ENCODE results near the gene C1orf115.
"Not testable (repeated sequence)": the region's sequence is repeated elsewhere in the genome, so short reads cannot be mapped to it uniquely, and the experiment has no call there.

C1orf115 gene

DNA sequence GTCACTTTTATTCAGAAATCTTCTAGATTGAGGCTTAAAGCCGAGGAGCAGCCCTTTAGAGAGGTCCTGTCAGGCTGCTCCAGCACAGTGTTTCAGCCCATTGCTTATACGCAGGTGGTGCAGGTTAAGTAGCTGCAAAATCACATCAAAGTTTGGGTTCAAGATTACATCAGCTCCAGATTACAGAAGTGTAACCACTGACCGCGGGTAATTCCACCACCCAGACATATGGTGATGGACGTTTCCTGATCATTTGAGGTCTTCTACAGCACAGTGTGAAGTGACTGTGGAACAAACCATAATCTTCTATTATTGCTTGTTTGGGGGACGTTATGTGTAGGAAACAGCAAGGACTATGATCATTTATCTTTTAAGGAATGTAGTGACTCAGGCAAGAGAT, 11.8 kb downstream of the C1orf115 start:
- H3K4me3 ChIP-seq (ENCODE audit: low read length): no peak overlapping the region
- TF ChIP-seq ZNF274 (IDR thresholded peaks at IDR 0.05; ENCODE audit: low read depth, low read length): no peak

DNA sequence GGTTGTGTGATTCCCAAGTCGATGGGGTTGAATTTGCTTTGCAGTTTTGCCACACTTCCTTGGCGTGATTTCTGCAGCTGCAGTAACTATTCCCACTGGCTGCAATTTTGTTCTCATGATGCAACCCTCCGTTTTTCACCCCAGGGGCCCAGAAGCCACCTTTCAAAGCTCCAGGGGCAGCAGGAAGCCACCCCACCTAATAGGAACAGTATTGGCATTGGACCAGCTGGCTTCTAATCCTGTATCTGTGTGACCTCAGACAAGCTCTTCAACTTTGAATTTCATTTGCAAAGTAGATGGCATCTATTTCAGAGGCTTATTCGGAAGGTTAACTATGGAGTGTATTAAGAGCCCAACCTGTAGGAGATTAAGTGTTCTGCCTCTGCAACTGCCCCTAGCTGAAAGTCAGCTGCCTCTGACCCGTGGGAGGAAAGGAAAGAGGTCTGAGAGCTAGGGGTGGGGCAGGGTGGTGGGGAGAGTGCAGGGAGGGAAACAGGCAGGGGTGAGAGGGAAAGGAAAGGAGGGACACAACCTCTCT, 12.6 kb downstream of the C1orf115 start:
- TF ChIP-seq ZNF274 (IDR thresholded peaks at IDR 0.05; ENCODE audit: low read depth, low read length): no peak
- H3K4me3 ChIP-seq (ENCODE audit: low read length): no peak overlapping the region

DNA sequence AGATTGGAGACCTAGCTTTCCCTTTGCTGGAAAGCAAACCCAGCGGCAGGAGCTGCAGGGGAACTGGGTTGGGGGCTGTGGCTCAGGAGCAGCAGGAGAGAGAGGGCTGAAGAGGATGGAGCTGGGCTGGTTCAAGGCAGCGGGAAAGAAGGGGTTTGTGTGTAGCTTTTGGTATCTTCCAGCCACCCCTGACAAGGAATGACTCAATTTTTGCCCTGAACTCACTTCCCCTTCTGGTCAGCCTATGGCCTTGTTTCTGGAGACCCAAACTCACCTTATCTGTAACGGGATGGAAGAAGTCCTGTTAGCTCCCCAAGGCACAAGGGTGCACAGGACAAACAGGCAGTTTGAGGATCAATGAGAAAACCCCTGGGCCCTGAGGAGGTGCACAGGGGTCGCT, 13.1 kb downstream of the C1orf115 start:
- no peak overlapping the region for H3K4me3 ChIP-seq (ENCODE audit: low read length)
- no peak for TF ChIP-seq ZNF274 (IDR thresholded peaks at IDR 0.05; ENCODE audit: low read depth, low read length)

DNA sequence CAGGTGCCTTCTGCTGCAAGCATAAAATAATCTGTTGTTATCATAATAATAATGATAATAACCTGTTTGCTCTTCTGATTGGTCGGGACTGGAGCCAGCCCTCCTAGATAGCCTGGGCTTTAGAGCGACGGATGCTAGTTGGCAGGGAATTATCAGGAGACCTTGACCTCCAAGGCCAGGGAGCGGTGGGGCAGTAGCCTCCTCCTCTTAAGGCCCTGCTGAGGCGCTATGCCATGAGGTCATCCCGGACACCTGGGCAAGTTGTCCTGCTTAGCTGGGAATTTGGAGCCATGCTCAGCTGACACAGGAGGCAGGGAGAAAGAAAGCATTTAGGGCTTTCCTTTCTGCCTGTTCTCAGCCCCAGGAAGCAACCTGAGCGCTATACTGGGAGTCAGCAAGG, 15.6 kb downstream of the C1orf115 start:
- no peak overlapping the region for H3K4me3 ChIP-seq (ENCODE audit: low read length)
- TF ChIP-seq ZNF274 (IDR thresholded peaks at IDR 0.05; ENCODE audit: low read depth, low read length): no peak

DNA sequence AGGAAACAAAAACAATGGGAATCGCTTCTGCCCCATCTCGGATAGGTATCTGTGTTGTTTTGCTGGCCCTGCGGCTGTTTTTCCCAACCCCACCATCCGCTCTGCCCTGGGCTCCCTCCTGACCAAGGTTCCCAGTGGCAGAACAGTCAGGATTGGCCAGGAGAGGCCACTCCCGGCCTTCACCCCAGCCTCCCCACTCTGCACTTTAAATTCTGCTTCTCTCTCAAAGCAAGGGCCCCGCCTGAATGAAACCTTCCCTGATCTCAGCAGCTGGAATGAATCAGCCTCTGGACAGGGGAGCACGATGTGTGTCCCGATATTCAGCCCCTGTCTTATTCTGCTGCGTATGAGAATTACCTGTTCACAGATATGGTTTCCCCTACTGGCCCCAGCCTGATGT, 16.3 kb downstream of the C1orf115 start:
- TF ChIP-seq ZNF274 (IDR thresholded peaks at IDR 0.05; ENCODE audit: low read depth, low read length): no peak
- no peak overlapping the region for H3K4me3 ChIP-seq (ENCODE audit: low read length)

DNA sequence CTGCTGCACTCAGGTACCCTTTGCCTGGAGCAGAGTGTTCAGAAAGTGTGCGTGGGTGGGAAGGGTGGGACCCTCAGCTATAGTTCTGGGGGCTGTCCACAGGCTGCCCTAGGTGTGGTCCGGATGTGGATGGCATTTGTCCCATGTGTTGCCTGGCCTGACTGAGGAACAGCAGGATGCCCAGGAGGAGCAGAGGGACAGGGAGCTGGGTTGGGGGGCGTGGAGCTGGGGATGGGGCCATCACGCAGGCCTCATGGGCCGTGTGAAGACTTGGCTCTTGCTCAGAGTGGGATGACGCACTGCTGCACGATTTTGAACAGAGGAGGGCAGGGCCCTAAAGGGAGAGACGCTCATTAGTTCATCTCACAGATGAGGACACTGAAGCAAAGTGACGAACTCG, 17.0 kb downstream of the C1orf115 start:
- H3K4me3 ChIP-seq (ENCODE audit: low read length): no peak overlapping the region
- TF ChIP-seq ZNF274 (IDR thresholded peaks at IDR 0.05; ENCODE audit: low read depth, low read length): no peak

DNA sequence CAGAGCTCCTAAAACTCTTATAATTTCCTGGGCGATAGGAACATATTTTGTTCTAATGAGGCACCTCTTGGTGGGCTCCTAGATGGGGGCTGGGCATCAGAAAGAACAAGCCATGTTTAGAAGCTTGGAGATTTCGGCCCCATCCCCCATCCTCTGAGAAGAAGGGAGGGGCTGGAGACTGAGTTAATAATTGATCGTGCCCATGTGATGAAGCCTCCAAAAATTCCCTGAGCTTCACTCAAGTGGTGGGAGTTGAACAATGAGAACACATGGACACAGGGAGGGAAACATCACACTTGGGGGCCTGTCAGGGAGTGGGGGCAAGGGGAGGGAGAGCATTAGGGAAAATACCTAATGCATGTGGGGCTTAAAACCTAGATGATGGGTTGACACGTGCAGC, 18.1 kb downstream of the C1orf115 start:
- no peak overlapping the region for H3K4me3 ChIP-seq (ENCODE audit: low read length)
- TF ChIP-seq ZNF274 (IDR thresholded peaks at IDR 0.05; ENCODE audit: low read depth, low read length): no peak

DNA sequence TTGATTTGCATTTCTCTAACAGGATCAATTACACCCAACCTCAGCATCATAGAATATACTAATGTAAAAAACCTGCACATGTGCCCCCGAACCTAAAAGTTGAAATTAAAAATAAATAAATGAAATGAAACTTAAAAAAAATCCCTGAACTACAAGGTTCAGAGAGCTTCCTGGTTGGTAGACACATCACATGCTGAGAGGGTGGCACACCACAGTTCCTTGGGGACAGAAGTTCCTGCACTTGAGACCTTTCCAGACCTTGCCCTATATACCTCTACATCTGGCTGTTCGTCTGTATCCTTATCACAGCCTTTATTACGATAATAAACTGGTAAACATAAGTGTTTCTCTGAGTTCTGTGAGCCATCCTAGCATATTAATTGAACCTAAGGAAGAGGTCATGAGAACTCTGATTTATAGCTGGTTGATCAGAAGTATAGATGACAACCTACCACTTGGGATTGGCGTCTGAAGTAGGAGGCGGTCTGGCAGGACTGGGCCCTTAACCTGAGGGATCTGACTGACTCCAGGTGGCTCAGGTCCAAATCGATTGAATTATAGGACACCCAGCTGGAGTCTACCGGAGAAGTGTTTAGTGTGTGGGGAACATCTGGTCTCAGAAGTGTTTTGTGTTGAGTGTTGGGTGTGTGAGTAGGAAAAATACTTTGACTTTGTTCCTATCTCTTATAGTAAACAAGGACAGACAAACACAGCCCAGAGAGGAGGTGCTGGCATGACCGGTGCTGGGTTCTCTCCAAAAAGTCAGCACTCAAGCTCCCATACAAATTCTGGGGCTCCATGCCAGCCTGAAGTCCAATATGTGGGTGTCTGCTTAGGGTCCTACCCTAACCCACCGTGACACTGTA, 19.0 kb downstream of the C1orf115 start:
- no peak for TF ChIP-seq ZNF274 (IDR thresholded peaks at IDR 0.05; ENCODE audit: low read depth, low read length)

DNA sequence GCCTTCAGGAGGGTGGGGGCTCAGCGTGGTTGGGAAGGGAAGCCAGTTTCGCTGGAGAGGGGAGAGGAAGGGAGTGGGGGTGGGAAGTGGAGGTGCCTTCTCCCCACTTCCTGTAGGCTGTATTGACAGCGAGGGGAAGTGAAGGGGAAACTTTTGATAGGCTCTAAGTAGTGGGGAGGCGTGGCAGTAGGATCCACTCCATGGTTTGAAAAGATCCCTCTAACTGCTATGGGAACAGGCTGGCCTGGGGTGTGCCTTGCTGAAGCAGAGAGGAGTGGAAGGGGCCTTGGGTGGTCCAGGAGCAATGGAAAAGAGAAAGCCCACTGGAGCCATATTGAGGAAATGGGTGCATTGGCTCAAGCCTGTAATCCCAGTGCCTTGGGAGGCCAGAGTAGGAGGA, 20.2 kb downstream of the C1orf115 start:
- H3K4me3 ChIP-seq (ENCODE audit: low read length): no peak overlapping the region
- TF ChIP-seq ZNF274 (IDR thresholded peaks at IDR 0.05; ENCODE audit: low read depth, low read length): no peak

More for the DNA sequence above, 19.0 kb downstream of the C1orf115 start:
- no peak overlapping the region for H3K4me3 ChIP-seq (ENCODE audit: low read length)

DNA sequence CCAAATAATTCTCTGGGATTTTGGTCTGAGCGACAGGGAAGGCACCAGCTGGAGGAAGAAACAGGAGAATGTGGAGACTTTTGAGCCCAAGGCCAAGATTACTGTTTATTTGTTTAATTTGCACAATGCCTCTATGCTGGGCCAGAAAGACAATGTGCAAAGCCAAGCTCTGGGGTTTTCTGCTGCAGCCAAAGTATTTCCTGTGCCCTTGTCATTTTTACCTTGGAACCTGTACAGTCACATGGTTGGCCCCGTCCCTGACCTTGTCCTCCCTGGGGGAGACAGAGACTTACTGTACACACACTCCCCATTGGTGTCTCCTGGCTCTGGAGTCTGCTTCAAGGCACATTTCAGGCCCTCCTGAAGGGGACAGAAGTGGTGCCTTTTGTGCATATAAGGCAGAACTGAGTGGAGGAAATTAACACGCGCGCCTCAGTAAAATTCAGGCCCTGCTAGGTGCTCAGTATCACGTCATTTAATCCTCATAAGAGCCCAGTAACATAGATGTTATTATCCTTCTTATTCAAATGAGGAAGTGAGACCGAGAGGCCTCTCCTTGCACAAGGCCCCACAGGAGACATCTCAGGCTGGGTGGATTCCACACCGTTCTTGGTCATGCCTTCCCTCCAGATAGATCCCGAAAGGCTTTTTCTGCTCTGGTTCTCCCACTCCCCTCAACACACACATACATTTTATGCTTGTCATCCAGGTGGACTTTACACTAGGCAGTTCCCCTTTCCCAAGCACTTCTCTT, 21.1 kb downstream of the C1orf115 start:
- no peak for TF ChIP-seq ZNF274 (IDR thresholded peaks at IDR 0.05; ENCODE audit: low read depth, low read length)
- H3K4me3 ChIP-seq (ENCODE audit: low read length): no peak overlapping the region

DNA sequence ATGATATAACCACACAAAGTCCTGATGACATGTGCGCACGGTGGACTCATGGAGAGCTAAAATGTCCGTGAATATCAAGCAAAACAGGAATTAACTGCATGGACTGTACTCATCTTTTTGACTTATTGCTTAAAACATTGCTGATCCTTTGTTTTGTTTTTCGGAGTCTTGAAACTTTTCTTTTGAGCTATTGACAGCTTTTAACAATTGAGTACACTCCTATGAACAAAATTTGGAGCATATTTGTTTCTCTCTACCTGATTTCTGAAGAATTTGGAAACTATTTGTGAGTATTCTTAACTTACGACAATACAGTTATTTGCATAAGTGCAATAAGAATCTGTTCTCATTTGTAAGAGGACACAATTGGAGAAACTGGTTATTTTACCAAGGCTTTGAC, 25.8 kb downstream of the C1orf115 start:
- not testable (repeated sequence) for H3K4me3 ChIP-seq (ENCODE audit: low read length)

DNA sequence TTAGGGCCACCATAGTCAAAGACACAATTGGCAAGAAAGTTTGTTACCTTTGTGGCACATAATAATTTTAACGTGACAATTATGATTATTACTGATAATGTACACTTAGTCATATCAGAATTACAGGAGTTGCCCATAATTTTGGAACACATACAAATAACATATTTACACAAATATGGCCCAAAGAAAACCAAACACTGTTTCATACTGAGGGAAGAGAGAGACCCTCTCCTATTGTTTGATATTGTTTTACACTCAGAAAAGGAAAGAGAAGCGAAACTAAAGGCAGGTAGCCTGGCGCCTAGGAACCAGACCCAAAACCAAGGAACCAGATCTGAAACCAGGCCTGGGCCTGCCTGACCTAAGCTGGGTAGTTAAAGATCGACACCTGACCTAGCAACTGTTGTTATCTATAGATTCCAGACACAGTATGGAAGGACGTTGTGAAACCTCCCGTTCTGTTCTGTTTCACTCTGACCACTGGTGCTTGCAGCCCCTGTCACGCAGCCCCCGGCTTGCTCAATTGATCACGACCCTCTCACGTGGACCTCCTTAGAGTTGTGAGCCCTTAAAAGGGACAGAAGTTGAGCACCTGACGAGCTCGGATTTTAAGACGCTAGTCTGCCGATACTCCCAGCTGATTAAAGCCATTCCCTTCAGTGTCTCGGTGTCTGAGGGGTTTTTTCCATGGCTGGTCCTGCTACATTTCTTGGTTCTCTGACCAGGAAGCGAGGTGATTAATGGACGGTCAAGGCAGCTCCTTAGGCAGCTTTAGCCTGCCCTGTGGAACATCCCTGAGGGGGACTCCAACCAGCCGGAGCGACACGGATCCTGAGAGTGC, 27.9 kb downstream of the C1orf115 start:
- no peak overlapping the region for H3K4me3 ChIP-seq (ENCODE audit: low read length)
- TF ChIP-seq ZNF274 (IDR thresholded peaks at IDR 0.05; ENCODE audit: low read depth, low read length): no peak

DNA sequence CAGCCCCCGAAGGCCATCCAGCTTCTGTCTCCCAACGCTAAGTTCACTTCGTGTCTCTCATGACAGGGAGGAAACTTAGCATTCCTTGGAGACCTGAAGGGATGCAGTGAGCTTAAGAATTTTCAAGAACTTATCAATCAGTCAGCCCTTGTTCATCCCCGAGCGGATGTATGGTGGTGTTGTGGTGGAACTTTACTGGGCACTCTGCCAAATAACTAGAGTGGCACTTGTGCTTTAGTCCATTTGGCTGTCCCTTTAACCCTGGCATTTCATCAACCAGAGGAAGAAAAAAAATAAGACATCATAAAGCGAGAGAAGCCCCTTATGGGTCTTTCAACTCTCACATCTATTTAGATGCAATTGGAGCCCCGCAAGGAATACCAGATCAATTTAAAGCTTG, 31.1 kb downstream of the C1orf115 start:
- H3K4me3 ChIP-seq (ENCODE audit: low read length): not testable (repeated sequence)

DNA sequence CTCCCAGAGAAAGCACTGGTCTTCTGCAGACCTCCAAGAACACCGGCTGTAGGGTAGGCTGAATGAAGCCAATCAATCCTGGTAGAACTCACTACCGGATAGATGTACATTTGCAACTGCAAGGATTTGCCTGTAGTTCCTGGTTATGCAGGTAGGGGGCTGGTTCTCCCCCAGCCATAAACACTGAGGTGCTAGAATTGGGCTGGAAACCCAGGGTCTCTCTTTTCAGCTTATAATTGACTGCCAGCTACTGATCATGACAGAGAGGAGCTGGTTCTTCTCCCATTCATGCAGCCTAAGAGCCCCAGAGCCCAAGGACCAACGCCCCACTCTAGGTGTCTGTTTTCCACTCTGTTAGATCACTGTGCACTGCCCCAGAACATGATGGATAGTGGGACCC, 36.5 kb downstream of the C1orf115 start:
- TF ChIP-seq ZNF274 (IDR thresholded peaks at IDR 0.05; ENCODE audit: low read depth, low read length): no peak
- no peak overlapping the region for H3K4me3 ChIP-seq (ENCODE audit: low read length)
